Activated CD4-positive, alpha-beta T cell treated with anti-CD3 and anti-CD28 coated beads for 36 hours (primary cell): ENCODE data around the gene PLA2G1B. TPM values are rescaled to one million over a fixed set of nuclear protein-coding genes. Genes with fewer than 3 reads are reported as not detected.
"Not testable (repeated sequence)": the region's sequence is repeated elsewhere in the genome, so short reads cannot be mapped to it uniquely, and the experiment has no call there.

Experiments used
- ATAC-seq: fragments of 200-7000 bp; cut with Tn5 transposase; one replicate; pipeline ENCODE4 v1.10.0; 2021; ENCODE audit warnings: mild to moderate bottlenecking, moderate library complexity
- CTCF ChIA-PET: fragments of 350-600 bp; sonication (Branson Sonifier 250); formaldehyde crosslinking; loops from one replicate; lab custom pipeline; 2021; ENCODE audit warnings: antibody characterized with exemption; lab: Charles Lee
- POLR2A ChIA-PET: fragments of 350-600 bp; sonication (Branson Sonifier 250); formaldehyde crosslinking; loops from one replicate; lab custom pipeline; 2021; ENCODE audit warnings: antibody characterized with exemption, inconsistent platforms; lab: Charles Lee
- DNase-seq: peaks from one replicate; pipeline ENCODE4 v3.0.0-alpha.2; 2020
- H3K27ac Mint-ChIP-seq: one replicate; pipeline ENCODE4 v1.8.0; 2021; ENCODE audit warnings: mixed read lengths
- H3K27me3 Mint-ChIP-seq: one replicate; pipeline ENCODE4 v1.8.0; 2021; ENCODE audit warnings: mixed read lengths
- H3K36me3 Mint-ChIP-seq: one replicate; pipeline ENCODE4 v1.8.0; 2021; ENCODE audit warnings: low read depth, mixed read lengths
- H3K4me1 Mint-ChIP-seq: one replicate; pipeline ENCODE4 v1.8.0; 2021; ENCODE audit warnings: mixed read lengths
- H3K4me3 Mint-ChIP-seq: one replicate; pipeline ENCODE4 v1.8.0; 2021; ENCODE audit warnings: mild to moderate bottlenecking, moderate library complexity, mixed read lengths
- H3K9me3 Mint-ChIP-seq: one replicate; pipeline ENCODE4 v1.8.0; 2021; ENCODE audit warnings: low read depth, mixed read lengths
- intact Hi-C, 2 experiments: fragments of 100-400 bp; cut with DNase I in 1 of 2; cut with micrococcal nuclease in 1 of 2; formaldehyde crosslinking; loops; one replicate each; pipeline versions ENCODE4 v1.14.2 to v1.15.1; 2022 to 2024; cut with DNase I, micrococcal nuclease
- total RNA-seq, 2 experiments: library from RNA; stranded (reverse); gene quantifications; one replicate each; pipeline ENCODE4 v1.2.3, GENCODE V29; 2021

PLA2G1B gene
- total RNA-seq, 2 experiments from 2014 or later = 0.51 TPM; not detected in 1

- H3K27me3 Mint-ChIP-seq = peaks cover 8% of the 10 kb centered on the region
- H3K4me1 Mint-ChIP-seq = no peaks in the 10 kb centered on the region
- peaks cover 8% of the 10 kb centered on the region for H3K9me3 Mint-ChIP-seq
- intact Hi-C loops = no loop called here
- DNase-seq (no peak), ATAC-seq (no peak)
- H3K36me3 Mint-ChIP-seq = peaks cover 5% of the 10 kb centered on the region
- no peak overlapping the region for H3K27ac Mint-ChIP-seq
- no peak overlapping the region for H3K4me3 Mint-ChIP-seq
- POLR2A ChIA-PET = no interaction called here
- CTCF ChIA-PET = interaction anchor here (0.6 to 0.7 kb wide), 2 partner anchors 29 to 498 kb away, joined by 3 read pairs; no protein-coding TSS in a partner anchor
Measured at GRCh38 chr12:120342175-120343038, 14.8 kb upstream of the PLA2G1B start.

- ATAC-seq (no peak), DNase-seq (no peak)
- Mint-ChIP-seq H3K4me3 (no peak overlapping the region), H3K27ac (no peak overlapping the region), H3K9me3 (peaks cover 19% of the 10 kb centered on the region), H3K27me3 (peaks cover 11% of the 10 kb centered on the region), H3K36me3 (peaks cover 7% of the 10 kb centered on the region), H3K4me1 (no peaks in the 10 kb centered on the region)
- intact Hi-C loops = no loop called here
- ChIA-PET POLR2A (interaction anchor here (1.5 kb wide), 1 partner anchor 48 kb away, joined by 4 read pairs; the partner anchor contains the start of gene RNU4-2), CTCF (interaction anchor here (0.9 kb wide), 1 partner anchor 28 kb away, joined by 4 read pairs; no protein-coding TSS in a partner anchor)
Measured at GRCh38 chr12:120339256-120339655, 11.7 kb upstream of the PLA2G1B start.

GRCh38 chr12:120337730-120338129, 10.2 kb upstream of the PLA2G1B start:
- H3K9me3 Mint-ChIP-seq = peaks cover 19% of the 10 kb centered on the region

GRCh38 chr12:120336392-120336791, 8.8 kb upstream of the PLA2G1B start:
- H3K36me3 Mint-ChIP-seq, intact Hi-C loops, DNase-seq, H3K4me1 Mint-ChIP-seq, H3K4me3 Mint-ChIP-seq, ATAC-seq, POLR2A ChIA-PET, H3K27ac Mint-ChIP-seq: not testable (repeated sequence)
- peaks cover 11% of the 10 kb centered on the region for H3K27me3 Mint-ChIP-seq
- CTCF ChIA-PET = interaction anchor here (0.6 kb wide), 1 partner anchor 51 kb away, joined by 3 read pairs; no protein-coding TSS in a partner anchor
- peaks cover 19% of the 10 kb centered on the region for H3K9me3 Mint-ChIP-seq

More at GRCh38 chr12:120337730-120338129, 10.2 kb upstream of the PLA2G1B start:
- ChIA-PET POLR2A (no interaction called here), CTCF (interaction anchor here (0.6 to 1.2 kb wide), 2 partner anchors 20 to 1657 kb away, joined by 3 read pairs; no protein-coding TSS in a partner anchor)
- DNase-seq (no peak), ATAC-seq (no peak)
- no peaks in the 10 kb centered on the region for H3K4me1 Mint-ChIP-seq
- H3K27me3 Mint-ChIP-seq = peaks cover 11% of the 10 kb centered on the region
- H3K27ac Mint-ChIP-seq = no peak overlapping the region
- H3K36me3 Mint-ChIP-seq = peaks cover 7% of the 10 kb centered on the region
- intact Hi-C loops = no loop called here
- H3K4me3 Mint-ChIP-seq = no peak overlapping the region

- peak; percentile 66 for DNase-seq
Measured at GRCh38 chr12:120335447-120335846, 7.9 kb upstream of the PLA2G1B start.

GRCh38 chr12:120332523-120332922, 4.9 kb upstream of the PLA2G1B start:
- CTCF ChIA-PET = interaction anchor here (1.2 kb wide), 1 partner anchor 30 kb away, joined by 5 read pairs; no protein-coding TSS in a partner anchor
- no peaks in the 10 kb centered on the region for H3K4me1 Mint-ChIP-seq

More at GRCh38 chr12:120335447-120335846, 7.9 kb upstream of the PLA2G1B start:
- H3K36me3 Mint-ChIP-seq, H3K27ac Mint-ChIP-seq, H3K4me1 Mint-ChIP-seq, intact Hi-C loops, ATAC-seq, H3K4me3 Mint-ChIP-seq, POLR2A ChIA-PET: not testable (repeated sequence)
- Mint-ChIP-seq H3K27me3 (peaks cover 11% of the 10 kb centered on the region), H3K9me3 (peaks cover 19% of the 10 kb centered on the region)
- CTCF ChIA-PET = interaction anchor here (0.8 kb wide), 1 partner anchor 193 kb away, joined by 3 read pairs; the partner anchor contains the start of gene COQ5

GRCh38 chr12:120332041-120332440, 4.5 kb upstream of the PLA2G1B start:
- intact Hi-C loops = no loop called here
- POLR2A ChIA-PET = no interaction called here
- Mint-ChIP-seq H3K36me3 (no peaks in the 10 kb centered on the region), H3K9me3 (peaks cover 8% of the 10 kb centered on the region), H3K27me3 (peaks cover 2% of the 10 kb centered on the region), H3K4me1 (no peaks in the 10 kb centered on the region), H3K27ac (no peak overlapping the region), H3K4me3 (no peak overlapping the region)
- CTCF ChIA-PET = interaction anchor here (1.2 kb wide), 1 partner anchor 29 kb away, joined by 5 read pairs; no protein-coding TSS in a partner anchor
- no peak for ATAC-seq
- DNase-seq = no peak

More at GRCh38 chr12:120332523-120332922, 4.9 kb upstream of the PLA2G1B start:
- H3K36me3 Mint-ChIP-seq = peaks cover 3% of the 10 kb centered on the region
- DNase-seq (no peak), ATAC-seq (no peak)
- H3K27ac Mint-ChIP-seq = no peak overlapping the region
- POLR2A ChIA-PET = no interaction called here
- H3K9me3 Mint-ChIP-seq = peaks cover 13% of the 10 kb centered on the region
- H3K27me3 Mint-ChIP-seq = peaks cover 4% of the 10 kb centered on the region
- intact Hi-C loops = no loop called here
- H3K4me3 Mint-ChIP-seq = no peak overlapping the region

- no peaks in the 10 kb centered on the region for H3K36me3 Mint-ChIP-seq
- H3K9me3 Mint-ChIP-seq = peaks cover 4% of the 10 kb centered on the region
- ATAC-seq = no peak
- DNase-seq = no peak
- no peaks in the 10 kb centered on the region for H3K4me1 Mint-ChIP-seq
- ChIA-PET POLR2A (no interaction called here), CTCF (interaction anchor here (0.7 to 1.2 kb wide), 2 partner anchors 28 to 132 kb away, joined by 3 to 5 read pairs; no protein-coding TSS in a partner anchor)
- H3K27me3 Mint-ChIP-seq = peaks cover 2% of the 10 kb centered on the region
- no peak overlapping the region for H3K27ac Mint-ChIP-seq
- intact Hi-C loops = no loop called here
- no peak overlapping the region for H3K4me3 Mint-ChIP-seq
Measured at GRCh38 chr12:120331390-120331789, 3.8 kb upstream of the PLA2G1B start.

GRCh38 chr12:120328228-120328627, 649 bp upstream of the PLA2G1B start:
- Mint-ChIP-seq H3K4me3 (no peak overlapping the region), H3K9me3 (no peaks in the 10 kb centered on the region), H3K27me3 (no peaks in the 10 kb centered on the region), H3K36me3 (no peaks in the 10 kb centered on the region), H3K4me1 (peaks cover 3% of the 10 kb centered on the region), H3K27ac (no peak overlapping the region)
- no peak for ATAC-seq
- intact Hi-C loops = loop anchor here (5.0 to 10.0 kb wide), 2 partner anchors 109 to 387 kb away; partner anchors contain the start of genes COX6A1 (in 1 of the 2) and UNC119B (in 1 of the 2)
- CTCF ChIA-PET = no interaction called here
- DNase-seq = no peak
- POLR2A ChIA-PET = interaction anchor here (0.6 kb wide), 1 partner anchor 36 kb away, joined by 4 read pairs; the partner anchor contains the start of gene RNU4-2

GRCh38 chr12:120324841-120325417, 2.6 kb downstream of the PLA2G1B start:
- ATAC-seq (no peak), DNase-seq (no peak)
- H3K4me1 Mint-ChIP-seq = peaks cover 3% of the 10 kb centered on the region
- intact Hi-C loops = loop anchor here (1.0 to 10.0 kb wide), 3 partner anchors 105 to 390 kb away; partner anchors contain the start of genes COX6A1 (in 1 of the 2) and UNC119B (in 1 of the 2)
- POLR2A ChIA-PET = interaction anchor here (0.9 to 1.1 kb wide), 2 partner anchors 33 to 124 kb away, joined by 3 to 4 read pairs; partner anchors contain the start of genes RNU4-2 and RPLP0
- no peaks in the 10 kb centered on the region for H3K9me3 Mint-ChIP-seq
- CTCF ChIA-PET = interaction anchor here (0.5 to 1.4 kb wide), 7 partner anchors 11 to 324 kb away, joined by 3 to 5 read pairs (median 3); no protein-coding TSS in a partner anchor
- H3K27ac Mint-ChIP-seq = no peak overlapping the region
- no peaks in the 10 kb centered on the region for H3K36me3 Mint-ChIP-seq
- peak overlapping the region; percentile 74 for H3K4me3 Mint-ChIP-seq
- H3K27me3 Mint-ChIP-seq = no peaks in the 10 kb centered on the region
